Activated naive CD8-positive, alpha-beta T cell treated with anti-CD3 and anti-CD28 coated beads, Interleukin-2, amount 50 U/mL, for 24 hours (primary cell): ENCODE data around the gene CDCA8.
"Not testable (repeated sequence)": the region's sequence is repeated elsewhere in the genome, so short reads cannot be mapped to it uniquely, and the experiment has no call there.

Experiments
- ATAC-seq: fragments of 150-1000 bp; cut with Tn5 transposase; one replicate; pipeline ENCODE4 v1.10.0; 2021
- DNase-seq: peaks from one replicate; pipeline ENCODE4 v3.0.0; 2021
- H3K27ac Mint-ChIP-seq: one replicate; pipeline ENCODE4 v1.8.0; 2021; ENCODE audit warnings: mild to moderate bottlenecking, mixed read lengths
- H3K27me3 Mint-ChIP-seq: one replicate; pipeline ENCODE4 v1.8.0; 2021; ENCODE audit warnings: mixed read lengths
- H3K36me3 Mint-ChIP-seq: one replicate; pipeline ENCODE4 v1.8.0; 2021; ENCODE audit warnings: low read depth, mixed read lengths
- H3K4me1 Mint-ChIP-seq: one replicate; pipeline ENCODE4 v1.8.0; 2021; ENCODE audit warnings: mixed read lengths
- H3K4me3 Mint-ChIP-seq: one replicate; pipeline ENCODE4 v1.8.0; 2021; ENCODE audit warnings: mild to moderate bottlenecking, moderate library complexity, mixed read lengths
- H3K9me3 Mint-ChIP-seq: one replicate; pipeline ENCODE4 v1.8.0; 2021; ENCODE audit warnings: mixed read lengths

CDCA8 gene

GRCh38 chr1:37730376-37730775 is 38.1 kb downstream of the CDCA8 start:
- ATAC-seq = no peak
- Mint-ChIP-seq H3K36me3 (no peaks in the 10 kb centered on the region), H3K4me1 (no peaks in the 10 kb centered on the region), H3K9me3 (no peaks in the 10 kb centered on the region), H3K4me3 (no peak overlapping the region), H3K27me3 (peaks cover 41% of the 10 kb centered on the region), H3K27ac (no peak overlapping the region)
- no peak for DNase-seq

- Mint-ChIP-seq H3K9me3 (no peaks in the 10 kb centered on the region), H3K27ac (no peak overlapping the region), H3K4me1 (no peaks in the 10 kb centered on the region), H3K27me3 (peaks cover 43% of the 10 kb centered on the region), H3K36me3 (no peaks in the 10 kb centered on the region), H3K4me3 (no peak overlapping the region)
- DNase-seq = no peak
- no peak for ATAC-seq
These were observed 39.1 kb downstream of the CDCA8 start for GRCh38 chr1:37731312-37732019.

GRCh38 chr1:37732111-37732780 is 39.9 kb downstream of the CDCA8 start:
- Mint-ChIP-seq H3K4me3 (no peak overlapping the region), H3K36me3 (no peaks in the 10 kb centered on the region), H3K9me3 (peaks cover 4% of the 10 kb centered on the region), H3K4me1 (no peaks in the 10 kb centered on the region), H3K27ac (no peak overlapping the region), H3K27me3 (peaks cover 49% of the 10 kb centered on the region)
- ATAC-seq = no peak
- DNase-seq = no peak

GRCh38 chr1:37734629-37735591 is 42.6 kb downstream of the CDCA8 start:
- H3K27me3 Mint-ChIP-seq = peaks cover 51% of the 10 kb centered on the region
- peak; percentile 29 for DNase-seq

GRCh38 chr1:37737975-37738374 is 45.7 kb downstream of the CDCA8 start:
- ATAC-seq, H3K36me3 Mint-ChIP-seq, H3K27ac Mint-ChIP-seq, DNase-seq, H3K9me3 Mint-ChIP-seq, H3K4me1 Mint-ChIP-seq, H3K4me3 Mint-ChIP-seq: not testable (repeated sequence)
- peaks cover 52% of the 10 kb centered on the region for H3K27me3 Mint-ChIP-seq

More at GRCh38 chr1:37734629-37735591, 42.6 kb downstream of the CDCA8 start:
- no peaks in the 10 kb centered on the region for H3K36me3 Mint-ChIP-seq
- H3K27ac Mint-ChIP-seq = no peak overlapping the region
- no peak overlapping the region for H3K4me3 Mint-ChIP-seq
- ATAC-seq = no peak
- H3K9me3 Mint-ChIP-seq = peaks cover 5% of the 10 kb centered on the region
- H3K4me1 Mint-ChIP-seq = no peaks in the 10 kb centered on the region

GRCh38 chr1:37738619-37739018 is 46.3 kb downstream of the CDCA8 start:
- H3K4me1 Mint-ChIP-seq, H3K4me3 Mint-ChIP-seq, H3K9me3 Mint-ChIP-seq, ATAC-seq, H3K36me3 Mint-ChIP-seq, DNase-seq, H3K27ac Mint-ChIP-seq: not testable (repeated sequence)
- peaks cover 49% of the 10 kb centered on the region for H3K27me3 Mint-ChIP-seq

- Mint-ChIP-seq H3K9me3 (peaks cover 5% of the 10 kb centered on the region), H3K27ac (no peak overlapping the region), H3K36me3 (no peaks in the 10 kb centered on the region), H3K27me3 (peaks cover 49% of the 10 kb centered on the region), H3K4me1 (no peaks in the 10 kb centered on the region), H3K4me3 (no peak overlapping the region)
- DNase-seq = no peak
- ATAC-seq = peak; percentile 80
These were observed 46.9 kb downstream of the CDCA8 start for GRCh38 chr1:37739222-37739621.

- Mint-ChIP-seq H3K4me1 (no peaks in the 10 kb centered on the region), H3K27me3 (peaks cover 39% of the 10 kb centered on the region), H3K4me3 (no peak overlapping the region), H3K36me3 (no peaks in the 10 kb centered on the region), H3K27ac (no peak overlapping the region), H3K9me3 (peaks cover 5% of the 10 kb centered on the region)
- DNase-seq (no peak), ATAC-seq (no peak)
These were observed 48.8 kb downstream of the CDCA8 start for GRCh38 chr1:37741130-37741529.

GRCh38 chr1:37741662-37742061 is 49.3 kb downstream of the CDCA8 start:
- no peak for DNase-seq

GRCh38 chr1:37746806-37747205 is 54.5 kb downstream of the CDCA8 start:
- H3K4me3 Mint-ChIP-seq = no peak overlapping the region
- no peak overlapping the region for H3K27ac Mint-ChIP-seq
- no peaks in the 10 kb centered on the region for H3K36me3 Mint-ChIP-seq
- H3K27me3 Mint-ChIP-seq = peaks cover 45% of the 10 kb centered on the region
- DNase-seq (no peak), ATAC-seq (no peak)
- peaks cover 4% of the 10 kb centered on the region for H3K9me3 Mint-ChIP-seq
- H3K4me1 Mint-ChIP-seq = peaks cover 1% of the 10 kb centered on the region

More at GRCh38 chr1:37741662-37742061, 49.3 kb downstream of the CDCA8 start:
- Mint-ChIP-seq H3K4me1 (no peaks in the 10 kb centered on the region), H3K9me3 (peaks cover 7% of the 10 kb centered on the region), H3K4me3 (no peak overlapping the region), H3K27me3 (peaks cover 39% of the 10 kb centered on the region), H3K27ac (no peak overlapping the region), H3K36me3 (no peaks in the 10 kb centered on the region)
- ATAC-seq = no peak

GRCh38 chr1:37748565-37748964 is 56.2 kb downstream of the CDCA8 start:
- H3K36me3 Mint-ChIP-seq = no peaks in the 10 kb centered on the region
- no peak for DNase-seq
- H3K27me3 Mint-ChIP-seq = peaks cover 51% of the 10 kb centered on the region
- peaks cover 10% of the 10 kb centered on the region for H3K4me1 Mint-ChIP-seq
- H3K4me3 Mint-ChIP-seq = no peak overlapping the region
- H3K9me3 Mint-ChIP-seq = peaks cover 4% of the 10 kb centered on the region
- ATAC-seq = no peak
- H3K27ac Mint-ChIP-seq = no peak overlapping the region

- no peak for DNase-seq
- Mint-ChIP-seq H3K36me3 (no peaks in the 10 kb centered on the region), H3K27me3 (peaks cover 57% of the 10 kb centered on the region), H3K27ac (no peak overlapping the region), H3K9me3 (no peaks in the 10 kb centered on the region), H3K4me1 (peaks cover 27% of the 10 kb centered on the region), H3K4me3 (peak overlapping the region; percentile 48)
- no peak for ATAC-seq
These were observed 59.9 kb downstream of the CDCA8 start for GRCh38 chr1:37752213-37752582.

GRCh38 chr1:37752583-37753471 is 60.5 kb downstream of the CDCA8 start:
- Mint-ChIP-seq H3K36me3 (no peaks in the 10 kb centered on the region), H3K27ac (no peak overlapping the region), H3K9me3 (no peaks in the 10 kb centered on the region), H3K4me1 (peaks cover 27% of the 10 kb centered on the region), H3K27me3 (peaks cover 55% of the 10 kb centered on the region), H3K4me3 (peak overlapping the region; percentile 48)
- peak; percentile 26 for ATAC-seq
- DNase-seq = peak; percentile 40
